ENCODE results near the gene AXIN1.

DNA sequence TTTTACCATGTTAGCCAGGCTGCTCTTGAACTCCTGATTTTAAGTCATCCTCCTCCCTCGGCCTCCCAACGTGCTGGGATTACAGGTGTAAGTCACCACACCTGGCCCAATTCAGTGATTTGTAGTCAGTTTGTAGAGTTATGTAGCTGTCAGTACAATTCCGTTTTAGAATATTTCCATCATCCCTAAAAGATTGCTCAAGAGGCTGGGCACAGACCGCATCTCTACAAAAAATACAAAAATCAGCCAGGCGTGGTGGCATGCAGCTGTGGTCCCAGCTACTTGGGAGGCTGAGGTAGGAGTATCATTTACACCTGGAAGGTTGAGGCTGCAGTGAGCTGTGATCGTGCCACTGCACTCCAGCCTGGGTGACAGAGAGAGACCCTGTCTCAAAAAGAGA is 97.3 kb downstream of the AXIN1 start:
- no peak for TF ChIP-seq GABPA (IDR thresholded peaks at IDR 0.05; ENCODE audit: borderline replicate concordance, insufficient read depth, low read length)
- TF ChIP-seq, protein P1, sequence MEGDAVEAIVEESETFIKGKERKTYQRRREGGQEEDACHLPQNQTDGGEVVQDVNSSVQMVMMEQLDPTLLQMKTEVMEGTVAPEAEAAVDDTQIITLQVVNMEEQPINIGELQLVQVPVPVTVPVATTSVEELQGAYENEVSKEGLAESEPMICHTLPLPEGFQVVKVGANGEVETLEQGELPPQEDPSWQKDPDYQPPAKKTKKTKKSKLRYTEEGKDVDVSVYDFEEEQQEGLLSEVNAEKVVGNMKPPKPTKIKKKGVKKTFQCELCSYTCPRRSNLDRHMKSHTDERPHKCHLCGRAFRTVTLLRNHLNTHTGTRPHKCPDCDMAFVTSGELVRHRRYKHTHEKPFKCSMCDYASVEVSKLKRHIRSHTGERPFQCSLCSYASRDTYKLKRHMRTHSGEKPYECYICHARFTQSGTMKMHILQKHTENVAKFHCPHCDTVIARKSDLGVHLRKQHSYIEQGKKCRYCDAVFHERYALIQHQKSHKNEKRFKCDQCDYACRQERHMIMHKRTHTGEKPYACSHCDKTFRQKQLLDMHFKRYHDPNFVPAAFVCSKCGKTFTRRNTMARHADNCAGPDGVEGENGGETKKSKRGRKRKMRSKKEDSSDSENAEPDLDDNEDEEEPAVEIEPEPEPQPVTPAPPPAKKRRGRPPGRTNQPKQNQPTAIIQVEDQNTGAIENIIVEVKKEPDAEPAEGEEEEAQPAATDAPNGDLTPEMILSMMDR (IDR thresholded peaks at IDR 0.05; ENCODE audit: control extremely low read depth in 1 of 3, insufficient read depth in 1 of 3, low read depth in 1 of 3, low read length in 3 of 3): no peak
- TF ChIP-seq JUND (IDR thresholded peaks at IDR 0.05; ENCODE audit: low read length): no peak
- TF ChIP-seq SP1 (IDR thresholded peaks at IDR 0.05; ENCODE audit: low read depth, low read length): no peak
- TF ChIP-seq EGR1 (IDR thresholded peaks at IDR 0.05; ENCODE audit: borderline replicate concordance, low read depth, low read length): no peak
- TF ChIP-seq TAF7 (optimal IDR thresholded peaks at IDR 0.05; ENCODE audit: borderline replicate concordance, low read depth, low read length): no peak
- no peak for TF ChIP-seq POLR2A (IDR thresholded peaks at IDR 0.05; ENCODE audit: control extremely low read depth in 1 of 2, low read depth in 2 of 2, low read length in 2 of 2)
- TF ChIP-seq EZH2 (IDR thresholded peaks at IDR 0.05; ENCODE audit: low read depth, low read length, severe bottlenecking): no peak
- TF ChIP-seq EP300 (IDR thresholded peaks at IDR 0.05; ENCODE audit: borderline replicate concordance in 1 of 2, low read depth in 2 of 2, low read length in 2 of 2): no peak
- no peak for TF ChIP-seq SAP30 (IDR thresholded peaks at IDR 0.05; ENCODE audit: insufficient read depth, insufficient replicate concordance, low read length)
- TF ChIP-seq TCF12 (IDR thresholded peaks at IDR 0.05; ENCODE audit: low read depth, low read length): no peak
- no peak for TF ChIP-seq CBX8 (IDR thresholded peaks at IDR 0.05; ENCODE audit: borderline replicate concordance, low read depth, low read length)
- TF ChIP-seq, protein P2, sequence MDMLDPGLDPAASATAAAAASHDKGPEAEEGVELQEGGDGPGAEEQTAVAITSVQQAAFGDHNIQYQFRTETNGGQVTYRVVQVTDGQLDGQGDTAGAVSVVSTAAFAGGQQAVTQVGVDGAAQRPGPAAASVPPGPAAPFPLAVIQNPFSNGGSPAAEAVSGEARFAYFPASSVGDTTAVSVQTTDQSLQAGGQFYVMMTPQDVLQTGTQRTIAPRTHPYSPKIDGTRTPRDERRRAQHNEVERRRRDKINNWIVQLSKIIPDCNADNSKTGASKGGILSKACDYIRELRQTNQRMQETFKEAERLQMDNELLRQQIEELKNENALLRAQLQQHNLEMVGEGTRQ (IDR thresholded peaks at IDR 0.05; ENCODE audit: low read length): no peak
- no peak for TF ChIP-seq BCL11A (IDR thresholded peaks at IDR 0.05; ENCODE audit: low read depth in 2 of 2, low read length in 2 of 2)
